ENCODE measurements around the gene MROH2B.
A peak's percentile ranks its signal among the peaks of the same experiment; 100 is the strongest.

Gene MROH2B

DNA sequence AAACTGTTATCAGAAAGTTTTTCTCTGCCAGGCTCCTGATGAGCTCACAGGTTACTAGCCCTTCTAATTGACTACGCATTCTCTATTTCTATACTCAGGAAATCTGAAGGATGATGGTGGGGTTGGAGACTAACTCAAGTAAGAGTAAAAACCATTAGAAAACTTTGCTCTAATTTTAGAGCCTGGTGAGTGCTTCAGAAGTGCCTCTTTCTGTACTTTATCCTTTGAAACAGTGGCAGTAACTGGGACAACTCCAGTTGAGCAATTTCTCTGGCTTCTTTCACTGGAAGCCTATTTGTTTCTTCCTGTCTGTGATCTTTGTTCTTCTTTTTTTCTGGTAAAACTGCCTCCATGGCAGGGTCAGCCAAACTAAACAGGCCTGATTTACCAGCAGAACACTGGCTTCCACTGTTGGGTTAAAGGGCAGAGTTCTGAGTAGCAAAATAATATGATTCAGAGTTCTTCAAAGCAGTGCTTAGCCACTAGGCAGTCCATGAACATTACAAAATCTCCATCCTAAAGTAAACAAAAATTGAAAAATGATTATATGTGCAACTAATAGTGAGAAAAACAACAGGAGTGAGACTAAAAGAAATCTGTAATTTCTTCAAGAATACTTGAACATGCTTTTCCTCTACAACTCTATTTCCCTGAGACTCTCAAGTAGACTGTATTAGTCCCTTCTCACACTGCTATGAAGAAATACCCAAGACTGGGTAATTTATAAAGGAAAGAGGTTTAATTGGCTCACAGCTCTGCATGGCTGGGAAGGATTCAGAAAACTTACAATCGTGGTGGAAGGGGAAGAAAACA lies 79.8 kb downstream of the MROH2B start:
- TF ChIP-seq CTCF (IDR thresholded peaks at IDR 0.05) = peak in 1 of 2 experiments; percentile 9
- H3K27ac ChIP-seq = peak overlapping the region; percentile 73 to 78
- no peaks in the 10 kb centered on the region for H3K27me3 ChIP-seq
- DNase-seq = peak; percentile 88 to 89
- H3K4me3 ChIP-seq = no peak overlapping the region
- H3K36me3 ChIP-seq = no peaks in the 10 kb centered on the region
- H3K9me3 ChIP-seq = no peaks in the 10 kb centered on the region
- H3K4me1 ChIP-seq = peaks cover 0 to 36% (median 14%) of the 10 kb centered on the region in 4 donors
- intact Hi-C loops (cut with DNase I; ENCODE audit: low total_unique reads) = no loop called here

DNA sequence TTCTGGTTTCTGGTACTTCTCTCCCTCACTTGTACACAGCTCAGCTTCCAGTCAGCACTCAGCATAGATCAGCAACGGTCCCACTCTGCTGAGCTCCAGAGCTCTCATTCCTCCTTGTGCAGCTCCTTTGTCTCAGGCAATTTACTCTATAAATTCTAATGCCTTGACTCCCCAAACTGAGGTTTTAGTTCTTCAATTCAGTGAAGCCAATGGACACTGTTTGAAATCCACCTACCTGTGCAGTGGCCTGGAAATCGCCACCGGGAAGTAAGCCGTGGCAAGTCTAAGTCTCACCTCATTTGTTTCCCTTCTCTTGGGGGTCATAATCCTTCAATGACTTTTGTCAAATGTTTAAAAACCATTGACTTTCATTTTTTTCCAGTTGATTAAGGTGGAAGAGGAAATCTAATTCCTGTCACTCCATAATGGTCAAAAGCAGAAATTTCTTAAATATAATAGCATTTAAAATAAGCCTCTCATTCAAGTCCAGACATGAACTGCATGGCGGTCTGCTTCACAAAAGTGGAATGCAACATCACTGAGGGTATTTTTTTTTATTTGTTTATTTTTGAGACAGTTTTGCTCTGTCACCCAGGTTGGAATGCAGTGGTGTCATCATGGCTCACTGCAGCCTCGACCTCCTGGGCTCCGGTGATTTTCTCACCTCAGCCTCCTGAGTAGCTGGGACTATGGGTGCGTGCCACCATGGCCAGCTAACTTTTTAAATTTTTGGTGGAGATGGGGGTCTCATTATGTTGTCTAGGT lies 82.2 kb downstream of the MROH2B start:
- H3K27ac ChIP-seq = no peak overlapping the region
- intact Hi-C loops (cut with DNase I; ENCODE audit: low total_unique reads) = no loop called here
- no peak for DNase-seq
- no peak overlapping the region for H3K4me3 ChIP-seq
- no peaks in the 10 kb centered on the region for H3K27me3 ChIP-seq
- H3K9me3 ChIP-seq = no peaks in the 10 kb centered on the region
- H3K4me1 ChIP-seq = peaks cover 0 to 36% (median 14%) of the 10 kb centered on the region in 4 donors
- H3K36me3 ChIP-seq = no peaks in the 10 kb centered on the region
- TF ChIP-seq CTCF (IDR thresholded peaks at IDR 0.05) = no peak

DNA sequence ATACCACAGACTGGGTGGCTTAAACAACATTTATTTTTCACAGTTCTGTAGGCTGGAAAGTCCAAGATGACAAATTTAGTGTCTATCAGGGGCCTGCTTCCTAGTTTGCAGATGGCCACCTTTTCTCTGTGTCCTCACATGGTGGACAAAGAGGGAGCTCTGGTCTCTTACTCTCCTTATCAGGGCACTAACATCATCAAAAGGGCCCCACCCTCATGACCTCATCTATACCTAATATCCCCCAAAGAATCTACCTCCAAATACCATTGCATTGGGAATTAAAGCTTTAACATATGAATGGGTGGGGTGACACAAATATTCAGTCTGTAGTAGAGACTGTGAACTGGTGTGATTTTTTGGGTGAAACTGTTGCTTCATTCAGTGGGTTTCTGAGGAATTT lies 83.8 kb downstream of the MROH2B start:
- intact Hi-C loops (cut with DNase I; ENCODE audit: low total_unique reads) = no loop called here
- no peak for DNase-seq
- no peaks in the 10 kb centered on the region for H3K36me3 ChIP-seq
- H3K4me1 ChIP-seq = peaks cover 0 to 28% (median 7%) of the 10 kb centered on the region in 4 donors
- no peak overlapping the region for H3K4me3 ChIP-seq
- H3K9me3 ChIP-seq = no peaks in the 10 kb centered on the region
- no peaks in the 10 kb centered on the region for H3K27me3 ChIP-seq
- TF ChIP-seq CTCF (IDR thresholded peaks at IDR 0.05) = no peak
- no peak overlapping the region for H3K27ac ChIP-seq

DNA sequence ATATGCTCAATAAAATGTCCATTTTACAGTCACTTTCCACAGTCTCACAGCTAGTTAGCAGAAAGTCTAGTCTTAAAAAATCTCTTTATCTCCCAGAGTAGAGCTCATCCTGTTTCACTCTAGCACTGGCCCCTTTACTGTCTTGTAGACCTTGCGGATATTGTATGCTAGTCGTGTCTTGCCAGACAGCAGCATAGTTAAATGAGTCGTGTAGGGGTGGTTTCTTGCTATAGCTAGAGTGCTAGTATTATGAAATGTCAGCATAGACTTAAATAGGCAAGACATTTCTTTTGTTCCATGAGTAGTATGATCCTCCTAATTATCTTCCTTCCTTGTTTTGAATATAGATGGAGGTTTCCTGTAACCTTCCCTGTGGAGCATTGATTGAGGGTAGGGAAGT lies 84.5 kb downstream of the MROH2B start:
- no peaks in the 10 kb centered on the region for H3K27me3 ChIP-seq
- no peak overlapping the region for H3K27ac ChIP-seq
- no peak for DNase-seq
- H3K4me1 ChIP-seq = peaks cover 0 to 21% (median 6%) of the 10 kb centered on the region in 4 donors
- H3K9me3 ChIP-seq = no peaks in the 10 kb centered on the region
- no peaks in the 10 kb centered on the region for H3K36me3 ChIP-seq
- no peak for TF ChIP-seq CTCF (IDR thresholded peaks at IDR 0.05)
- no peak overlapping the region for H3K4me3 ChIP-seq
- intact Hi-C loops (cut with DNase I; ENCODE audit: low total_unique reads) = no loop called here

DNA sequence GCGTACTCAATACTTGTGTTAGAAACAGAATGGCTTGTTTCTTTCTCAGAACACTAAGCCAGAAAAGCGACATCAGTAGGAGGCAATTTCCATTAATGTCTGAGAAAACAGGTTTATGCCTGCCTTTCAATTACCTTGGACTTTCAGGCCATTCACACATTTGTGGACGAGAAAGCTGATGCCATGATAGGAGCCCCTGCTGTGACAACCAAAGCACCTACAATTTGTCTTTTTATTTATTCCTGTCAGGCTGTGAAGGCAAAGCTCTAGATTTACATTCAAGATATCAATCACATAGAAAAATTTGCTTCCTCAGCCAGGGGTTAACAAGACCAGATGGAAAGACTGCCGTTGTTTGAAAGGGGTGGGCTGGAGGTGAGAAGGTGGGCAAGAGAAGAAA lies 85.6 kb downstream of the MROH2B start:
- no peak for DNase-seq
- TF ChIP-seq CTCF (IDR thresholded peaks at IDR 0.05) = no peak
- H3K9me3 ChIP-seq = no peaks in the 10 kb centered on the region
- no peak overlapping the region for H3K27ac ChIP-seq
- H3K4me3 ChIP-seq = no peak overlapping the region
- H3K4me1 ChIP-seq = peaks cover 0 to 13% (median 3%) of the 10 kb centered on the region in 4 donors
- no peaks in the 10 kb centered on the region for H3K36me3 ChIP-seq
- peaks cover 0 to 3% of the 10 kb centered on the region in 2 donors for H3K27me3 ChIP-seq
- intact Hi-C loops (cut with DNase I; ENCODE audit: low total_unique reads) = no loop called here
